ENCODE data around the gene TFPI. TPM values are rescaled to one million over a fixed set of nuclear protein-coding genes. Genes with fewer than 3 reads are reported as not detected.
A peak's percentile ranks its signal among the peaks of the same experiment; 100 is the strongest.

TFPI gene
- total RNA-seq, 6 experiments from 2014 or later: 145 to 223 (median 189) TPM

GRCh38 chr2:187475499-187476248 is 78.6 kb downstream of the TFPI start:
- H3K36me3 ChIP-seq: peaks cover 0 to 30% (median 15%) of the 10 kb centered on the region in 4 donors
- intact Hi-C loops (cut with DNase I): no loop called here
- DNase-seq (no peak), ATAC-seq (peak in 2 of 4 donors; percentile 10 to 18)
- no peak for TF ChIP-seq POLR2A (IDR thresholded peaks at IDR 0.05)
- H3K9me3 ChIP-seq: no peaks in the 10 kb centered on the region
- H3K4me3 ChIP-seq: no peak overlapping the region
- no peak overlapping the region for H3K27ac ChIP-seq
- no peaks in the 10 kb centered on the region for H3K27me3 ChIP-seq
- no peaks in the 10 kb centered on the region for H3K4me1 ChIP-seq
- WGBS (ENCODE audit: insufficient coverage, low coverage, low lambda C conversion rate, missing lambda C conversion rate): 60% methylated on average over 2 of the region's 2 CpGs

GRCh38 chr2:187470698-187471097 is 83.5 kb downstream of the TFPI start:
- no peaks in the 10 kb centered on the region for H3K27me3 ChIP-seq
- no peak for TF ChIP-seq POLR2A (IDR thresholded peaks at IDR 0.05)
- no peak for TF ChIP-seq CTCF (IDR thresholded peaks at IDR 0.05)
- no peaks in the 10 kb centered on the region for H3K4me1 ChIP-seq
- intact Hi-C loops (cut with DNase I): no loop called here
- whole genome bisulfite sequencing (ENCODE audit: insufficient coverage, low coverage, low lambda C conversion rate, missing lambda C conversion rate): 19% methylated on average over 2 of the region's 2 CpGs
- no peak overlapping the region for H3K4me3 ChIP-seq
- H3K36me3 ChIP-seq: peaks cover 0 to 16% (median 10%) of the 10 kb centered on the region in 4 donors
- ATAC-seq (peak; percentile 64 to 95 (median 74)), DNase-seq (no peak)
- peak overlapping the region in 1 of 3 donors; percentile 26 for H3K27ac ChIP-seq
- H3K9me3 ChIP-seq: no peaks in the 10 kb centered on the region

- no peak overlapping the region for H3K27ac ChIP-seq
- peaks cover 0 to 14% (median 7%) of the 10 kb centered on the region in 4 donors for H3K36me3 ChIP-seq
- no peaks in the 10 kb centered on the region for H3K9me3 ChIP-seq
- H3K27me3 ChIP-seq: no peaks in the 10 kb centered on the region
- DNase-seq (no peak), ATAC-seq (no peak)
- TF ChIP-seq CTCF (IDR thresholded peaks at IDR 0.05): no peak
- TF ChIP-seq POLR2A (IDR thresholded peaks at IDR 0.05): no peak
- no peak overlapping the region for H3K4me3 ChIP-seq
- intact Hi-C loops (cut with DNase I): no loop called here
- H3K4me1 ChIP-seq: no peaks in the 10 kb centered on the region
Observed at GRCh38 chr2:187469538-187469937, 84.7 kb downstream of the TFPI start.

GRCh38 chr2:187468262-187468661 is 86.0 kb downstream of the TFPI start:
- no peak overlapping the region for H3K27ac ChIP-seq
- H3K27me3 ChIP-seq: no peaks in the 10 kb centered on the region
- peaks cover 0 to 14% (median 3%) of the 10 kb centered on the region in 4 donors for H3K36me3 ChIP-seq
- DNase-seq: no peak
- no peak overlapping the region for H3K4me3 ChIP-seq
- H3K9me3 ChIP-seq: no peaks in the 10 kb centered on the region
- no peak for ATAC-seq
- no peaks in the 10 kb centered on the region for H3K4me1 ChIP-seq
- intact Hi-C loops (cut with DNase I): no loop called here
- no peak for TF ChIP-seq CTCF (IDR thresholded peaks at IDR 0.05)
- no peak for TF ChIP-seq POLR2A (IDR thresholded peaks at IDR 0.05)

GRCh38 chr2:187466129-187466792 is 88.0 kb downstream of the TFPI start:
- intact Hi-C loops (cut with DNase I): no loop called here
- no peak for TF ChIP-seq CTCF (IDR thresholded peaks at IDR 0.05)
- Histone ChIP-seq H3K36me3 (peaks cover 0 to 14% (median 0%) of the 10 kb centered on the region in 4 donors), H3K4me1 (peaks cover 0 to 8% (median 0%) of the 10 kb centered on the region in 4 donors), H3K27me3 (no peaks in the 10 kb centered on the region), H3K4me3 (no peak overlapping the region), H3K27ac (no peak overlapping the region), H3K9me3 (no peaks in the 10 kb centered on the region)
- ATAC-seq: no peak
- no peak for DNase-seq
- 61% methylated on average over 2 of the region's 2 CpGs for WGBS (ENCODE audit: insufficient coverage, low coverage, low lambda C conversion rate, missing lambda C conversion rate)
